NK-92 (cell line): ENCODE data around the gene PYGO2.

Source experiments
- DNase-seq: peaks from one replicate; lab custom pipeline; 2025; ENCODE audit not compliant: unreplicated experiment; lab: John Stamatoyannopoulos, UW

PYGO2 gene

GRCh38 chr1:154961207-154962155 lies at the start of gene PYGO2:
PYGO2 (minus strand) TSS chr1:154961782; CDS start chr1:154961576, 206 bp downstream.
- DNase-seq: no peak

GRCh38 chr1:155011004-155011416 lies 49.4 kb upstream of the PYGO2 start:
- DNase-seq: no peak

- DNase-seq: no peak
Measured at GRCh38 chr1:155010211-155010918, 48.8 kb upstream of the PYGO2 start.

- no peak for DNase-seq
Measured at GRCh38 chr1:155009742-155010141, 48.2 kb upstream of the PYGO2 start.

- no peak for DNase-seq
Measured at GRCh38 chr1:155009221-155009711, 47.7 kb upstream of the PYGO2 start.

- DNase-seq: no peak
Measured at GRCh38 chr1:155008015-155008941, 46.7 kb upstream of the PYGO2 start.

GRCh38 chr1:155007251-155007828 lies 45.8 kb upstream of the PYGO2 start:
- DNase-seq: no peak

- no peak for DNase-seq
Measured at GRCh38 chr1:155006601-155007101, 45.1 kb upstream of the PYGO2 start.

- DNase-seq: no peak
Measured at GRCh38 chr1:155005076-155006011, 43.8 kb upstream of the PYGO2 start.

GRCh38 chr1:155004352-155005075 lies 42.9 kb upstream of the PYGO2 start:
- no peak for DNase-seq

- no peak for DNase-seq
Measured at GRCh38 chr1:155003766-155004351, 42.3 kb upstream of the PYGO2 start.

- DNase-seq: no peak
Measured at GRCh38 chr1:155003227-155003765, 41.7 kb upstream of the PYGO2 start.

GRCh38 chr1:155002464-155003226 lies 41.1 kb upstream of the PYGO2 start, which contains the start of gene ZBTB7B:
ZBTB7B (plus strand) TSS chr1:155002802; CDS start chr1:155014661, 11,859 bp downstream.
- no peak for DNase-seq

GRCh38 chr1:155001675-155002463 lies 40.3 kb upstream of the PYGO2 start:
- peak; percentile 75 for DNase-seq

GRCh38 chr1:155001425-155001674 lies 39.8 kb upstream of the PYGO2 start:
- DNase-seq: no peak

- no peak for DNase-seq
Measured at GRCh38 chr1:155000726-155001424, 39.3 kb upstream of the PYGO2 start.
